ENCODE data around the gene OPN1SW. TPM values are rescaled to one million over a fixed set of nuclear protein-coding genes. Genes with fewer than 3 reads are reported as not detected.

The OPN1SW gene, protein sequence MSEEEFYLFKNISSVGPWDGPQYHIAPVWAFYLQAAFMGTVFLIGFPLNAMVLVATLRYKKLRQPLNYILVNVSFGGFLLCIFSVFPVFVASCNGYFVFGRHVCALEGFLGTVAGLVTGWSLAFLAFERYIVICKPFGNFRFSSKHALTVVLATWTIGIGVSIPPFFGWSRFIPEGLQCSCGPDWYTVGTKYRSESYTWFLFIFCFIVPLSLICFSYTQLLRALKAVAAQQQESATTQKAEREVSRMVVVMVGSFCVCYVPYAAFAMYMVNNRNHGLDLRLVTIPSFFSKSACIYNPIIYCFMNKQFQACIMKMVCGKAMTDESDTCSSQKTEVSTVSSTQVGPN
- total RNA-seq, result not detected
- polyA plus RNA-seq, result under 1 TPM in 1 of 3 donors, not detected in 2; 0.10 TPM
- long read RNA-seq, donor 1, result 0 reads
- long read RNA-seq, donor 2, partial matches to known transcripts, result 0 of 3 reads
- long read RNA-seq, donor 2, other reads (novel, unspliced or antisense), result 3 of 3 reads

- TF ChIP-seq, protein P1, sequence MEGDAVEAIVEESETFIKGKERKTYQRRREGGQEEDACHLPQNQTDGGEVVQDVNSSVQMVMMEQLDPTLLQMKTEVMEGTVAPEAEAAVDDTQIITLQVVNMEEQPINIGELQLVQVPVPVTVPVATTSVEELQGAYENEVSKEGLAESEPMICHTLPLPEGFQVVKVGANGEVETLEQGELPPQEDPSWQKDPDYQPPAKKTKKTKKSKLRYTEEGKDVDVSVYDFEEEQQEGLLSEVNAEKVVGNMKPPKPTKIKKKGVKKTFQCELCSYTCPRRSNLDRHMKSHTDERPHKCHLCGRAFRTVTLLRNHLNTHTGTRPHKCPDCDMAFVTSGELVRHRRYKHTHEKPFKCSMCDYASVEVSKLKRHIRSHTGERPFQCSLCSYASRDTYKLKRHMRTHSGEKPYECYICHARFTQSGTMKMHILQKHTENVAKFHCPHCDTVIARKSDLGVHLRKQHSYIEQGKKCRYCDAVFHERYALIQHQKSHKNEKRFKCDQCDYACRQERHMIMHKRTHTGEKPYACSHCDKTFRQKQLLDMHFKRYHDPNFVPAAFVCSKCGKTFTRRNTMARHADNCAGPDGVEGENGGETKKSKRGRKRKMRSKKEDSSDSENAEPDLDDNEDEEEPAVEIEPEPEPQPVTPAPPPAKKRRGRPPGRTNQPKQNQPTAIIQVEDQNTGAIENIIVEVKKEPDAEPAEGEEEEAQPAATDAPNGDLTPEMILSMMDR (IDR thresholded peaks at IDR 0.05), result no peak
- Histone ChIP-seq H3K4me1 (no peaks in the 10 kb centered on the region), H3K27me3 (ENCODE audit: insufficient read depth in 3 of 3, low read length in 2 of 3) (no peaks in the 10 kb centered on the region), H3K36me3 (ENCODE audit: insufficient read depth in 1 of 2, low read depth in 1 of 2) (peaks cover 0 to 22% of the 10 kb centered on the region in 2 donors), H3K9me3 (no peaks in the 10 kb centered on the region), H3K4me3 (no peak within 1 kb of the TSS), H3K27ac (no peak within 1 kb of the TSS)
- no peak for ATAC-seq
- intact Hi-C loops (cut with DNase I), result no loop called here
- DNase-seq, result no peak
- WGBS, 3 donors, result 95 to 99% (median 97%) methylated on average over 4 of the region's 4 CpGs
These were observed at the start of gene OPN1SW for GRCh38 chr7:128775744-128776474. TSS of gene OPN1SW (minus strand) at chr7:128775794. CDS start at chr7:128775781, 13 bp downstream.

GRCh38 chr7:128821724-128822123 lies 46.1 kb upstream of the OPN1SW start:
- TF ChIP-seq, protein P1 (IDR thresholded peaks at IDR 0.05), result no peak
- peak; percentile 19 to 84 (median 78) for ATAC-seq
- Histone ChIP-seq H3K27ac (no peak overlapping the region), H3K36me3 (ENCODE audit: insufficient read depth in 1 of 2, low read depth in 1 of 2) (no peaks in the 10 kb centered on the region), H3K27me3 (ENCODE audit: insufficient read depth in 3 of 3, low read length in 2 of 3) (no peaks in the 10 kb centered on the region), H3K4me1 (peaks cover 25% of the 10 kb centered on the region), H3K9me3 (no peaks in the 10 kb centered on the region), H3K4me3 (no peak overlapping the region)
- DNase-seq, result peak; percentile 41 to 75
- intact Hi-C loops (cut with DNase I), result no loop called here
- 73 to 90% (median 88%) methylated on average over 4 of the region's 4 CpGs for WGBS, 3 donors

DNA sequence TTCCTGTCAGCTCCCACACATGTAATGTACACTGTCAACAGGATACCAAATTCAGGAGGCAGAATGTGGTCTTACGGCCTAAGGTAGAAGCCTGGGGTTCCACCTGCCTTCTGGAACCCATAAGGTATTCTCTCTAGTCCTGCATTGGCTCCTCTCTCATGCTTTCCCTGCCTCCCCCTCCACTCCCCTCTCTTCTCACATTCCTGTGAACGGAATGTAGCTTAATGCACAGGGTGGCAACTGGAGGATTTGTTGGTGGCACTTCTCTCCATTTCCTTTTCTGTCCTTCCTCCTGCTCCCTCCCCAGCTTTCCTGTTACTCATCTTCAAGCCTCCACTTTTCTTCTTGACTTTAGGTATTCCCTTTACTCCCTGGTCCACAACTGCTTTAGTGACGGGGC lies 43.1 kb upstream of the OPN1SW start:
- TF ChIP-seq, protein P1 (IDR thresholded peaks at IDR 0.05), result no peak
- intact Hi-C loops (cut with DNase I), result no loop called here
- Histone ChIP-seq H3K4me1 (peaks cover 10% of the 10 kb centered on the region), H3K4me3 (no peak overlapping the region), H3K27me3 (ENCODE audit: insufficient read depth in 3 of 3, low read length in 2 of 3) (no peaks in the 10 kb centered on the region), H3K27ac (no peak overlapping the region), H3K9me3 (no peaks in the 10 kb centered on the region), H3K36me3 (ENCODE audit: insufficient read depth in 1 of 2, low read depth in 1 of 2) (no peaks in the 10 kb centered on the region)
- no peak for ATAC-seq
- no peak for DNase-seq
- 59 to 76% (median 60%) methylated on average over 3 of the region's 3 CpGs for WGBS, 3 donors

- H3K4me3 ChIP-seq, result no peak overlapping the region
- H3K27ac ChIP-seq, result no peak overlapping the region
- H3K9me3 ChIP-seq, result no peaks in the 10 kb centered on the region
- ATAC-seq (no peak), DNase-seq (no peak)
- H3K4me1 ChIP-seq, result peaks cover 29% of the 10 kb centered on the region
- WGBS, 3 donors, result 91 to 95% (median 94%) methylated on average over 7 of the region's 7 CpGs
- H3K27me3 ChIP-seq (ENCODE audit: insufficient read depth in 3 of 3, low read length in 2 of 3), result no peaks in the 10 kb centered on the region
- intact Hi-C loops (cut with DNase I), result no loop called here
- H3K36me3 ChIP-seq (ENCODE audit: insufficient read depth in 1 of 2, low read depth in 1 of 2), result no peaks in the 10 kb centered on the region
- TF ChIP-seq, protein P1 (IDR thresholded peaks at IDR 0.05), result no peak
These were observed 39.8 kb upstream of the OPN1SW start for GRCh38 chr7:128815289-128815942.

Measured in psoas muscle (tissue), 8 donors.